HG03066 (cell line): ENCODE measurements around the gene AKAP8.
"Not testable (repeated sequence)": the region's sequence is repeated elsewhere in the genome, so short reads cannot be mapped to it uniquely, and the experiment has no call there.

Experiments used
- ATAC-seq: cut with Tn5 transposase; IDR thresholded peaks from one replicate; pipeline ENCODE4 v1.9.1; 2021; ENCODE audit warnings: low read depth; ENCODE audit not compliant: unreplicated experiment

The AKAP8 gene

DNA sequence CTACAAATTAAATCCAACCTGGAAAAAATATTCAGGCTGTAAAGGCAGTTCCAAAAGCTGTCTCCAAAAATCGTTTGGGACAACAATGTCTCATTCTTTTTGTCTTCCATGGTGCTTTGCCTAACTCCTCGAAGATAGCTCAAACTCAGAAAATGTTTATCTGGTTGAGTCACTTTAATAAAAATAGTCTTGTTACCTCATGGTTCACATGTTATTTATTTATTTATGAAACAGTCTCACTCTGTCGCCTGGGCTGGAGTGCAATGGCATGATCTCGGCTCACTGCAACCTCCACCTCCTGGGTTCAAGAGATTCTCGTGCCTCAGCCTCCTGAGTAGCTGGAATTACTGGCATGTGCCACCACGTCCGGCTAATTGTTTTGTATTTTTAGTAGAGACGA, 42.4 kb downstream of the AKAP8 start:
- no peak for ATAC-seq

DNA sequence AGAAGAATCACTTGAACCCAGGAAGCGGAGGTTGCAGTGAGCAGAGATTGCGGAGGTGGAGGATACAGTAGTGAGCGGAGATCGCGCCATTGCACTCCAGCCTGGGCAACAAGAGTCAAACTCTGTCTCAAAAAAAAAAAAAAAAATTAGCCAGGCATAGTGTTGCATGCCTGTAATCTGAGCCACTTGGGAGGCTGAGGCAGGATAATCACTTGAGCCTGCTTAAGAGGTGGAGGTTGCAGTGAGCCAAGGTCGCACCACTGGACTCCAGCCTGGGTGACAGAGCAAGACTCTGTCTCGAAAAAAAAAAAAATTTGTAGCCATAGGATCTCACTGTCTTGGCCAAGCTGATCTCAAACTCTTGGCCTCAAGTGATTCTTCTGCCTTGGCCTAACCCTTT, 43.6 kb downstream of the AKAP8 start:
- not testable (repeated sequence) for ATAC-seq

DNA sequence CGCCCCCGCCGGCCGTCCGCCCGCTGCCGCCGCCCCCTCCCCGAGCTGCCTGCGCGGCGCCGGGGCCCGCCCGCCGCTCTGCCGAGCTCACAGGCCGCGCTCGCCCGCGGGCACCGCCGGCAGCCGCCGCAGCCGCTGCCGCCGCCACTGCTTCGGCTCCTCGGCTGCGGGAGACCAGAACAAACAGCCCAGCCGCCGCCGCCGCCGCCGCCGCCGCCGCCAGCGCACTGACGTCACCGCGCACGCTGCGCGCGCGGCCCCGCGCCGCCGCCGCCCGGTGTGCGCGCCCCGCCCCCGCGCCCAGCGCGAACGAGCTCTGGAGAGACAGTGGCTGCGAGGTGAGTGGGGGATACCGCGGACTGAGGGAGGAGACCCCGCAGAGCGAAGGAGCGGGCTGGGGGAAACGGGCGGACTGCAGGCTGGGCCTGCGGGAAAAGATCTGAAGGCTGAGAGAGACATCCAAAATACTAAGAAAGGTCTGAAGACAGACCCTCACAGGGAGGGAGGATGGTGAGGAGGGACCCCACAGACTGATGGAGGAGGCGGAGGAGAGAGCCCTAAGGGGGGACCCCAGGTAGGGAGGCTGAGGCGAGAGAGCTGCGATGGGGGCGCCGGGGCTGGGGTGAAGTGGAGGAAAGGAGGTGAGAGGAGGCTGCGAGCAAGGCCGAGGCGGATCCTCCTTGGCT, 47.1 kb downstream of the AKAP8 start, which contains the start of gene BRD4:
TSS of gene BRD4 (minus strand) at position 229 of the 686 bp plus-strand sequence. CDS start 59,440 bp downstream, outside the sequence.
- no peak for ATAC-seq

DNA sequence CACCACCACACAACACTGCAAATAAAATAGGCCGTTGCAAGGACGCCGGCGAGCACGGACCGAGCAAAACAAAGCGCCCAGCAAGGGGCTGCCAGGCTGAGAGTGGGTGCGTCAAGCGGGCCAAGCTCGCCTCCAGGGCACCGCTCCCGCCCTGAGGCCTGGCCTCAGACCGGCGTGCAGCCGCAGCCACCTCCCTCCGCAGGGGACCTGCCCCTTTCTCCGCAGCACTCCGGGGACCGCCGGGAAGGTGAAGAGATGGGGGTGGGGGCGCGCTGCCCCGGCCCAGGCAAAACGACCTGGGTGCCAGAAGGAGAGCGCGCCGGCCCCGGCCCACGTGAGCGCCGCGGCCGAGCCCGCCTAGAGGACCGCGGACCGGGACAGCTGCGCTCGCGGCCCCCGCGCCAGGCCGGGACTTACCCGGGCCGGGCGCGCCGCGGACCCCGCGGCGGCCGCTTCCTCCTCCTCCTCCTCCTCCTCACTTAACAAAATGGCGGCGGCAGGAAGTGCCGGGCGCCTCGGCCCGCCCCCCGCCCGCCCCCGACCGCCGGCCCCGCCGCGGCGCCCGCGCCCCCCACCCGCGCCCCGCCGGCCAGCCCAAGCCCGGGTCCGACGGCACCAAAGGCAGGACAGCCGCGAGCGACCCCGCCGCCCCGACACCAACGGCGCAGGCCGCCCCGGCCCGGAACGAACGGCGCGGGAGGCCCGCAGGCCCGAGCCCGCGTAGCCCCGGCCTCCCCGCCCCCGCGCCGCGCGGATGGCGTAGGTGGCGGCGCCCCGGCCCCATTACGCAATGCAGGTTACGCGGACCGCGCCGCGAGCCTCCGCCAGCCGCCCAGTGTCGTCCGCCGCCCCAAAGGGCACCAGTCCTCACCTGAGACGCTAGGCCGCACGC, 47.9 kb downstream of the AKAP8 start:
- no peak for ATAC-seq

DNA sequence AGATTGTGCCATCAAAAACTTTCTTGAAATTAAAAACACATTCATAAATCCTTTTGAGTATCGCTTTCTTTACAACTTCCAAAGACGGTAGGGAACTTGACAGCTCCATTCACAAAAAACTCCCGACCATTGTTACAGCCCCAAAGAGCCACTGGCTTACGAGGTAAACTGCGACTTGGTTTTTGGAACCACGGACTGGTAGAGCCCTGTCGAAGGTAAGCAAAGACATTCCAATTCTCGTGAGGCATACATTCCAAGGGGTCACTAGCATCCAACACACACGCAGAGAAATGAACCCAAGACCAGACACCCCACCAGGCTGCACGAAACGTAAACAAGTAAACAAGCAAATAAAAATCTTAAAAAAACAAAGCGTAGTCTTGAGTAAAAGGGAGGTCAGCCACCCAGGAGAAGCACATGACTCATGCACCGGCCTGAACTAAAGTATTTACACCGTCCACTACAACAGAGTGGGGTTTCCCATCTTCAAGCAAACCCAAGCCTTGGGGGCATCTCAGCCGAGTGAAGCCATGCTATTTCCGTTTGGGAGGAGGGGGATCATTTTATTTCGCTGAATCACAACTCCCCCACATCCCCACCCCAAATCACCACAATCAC, 48.7 kb downstream of the AKAP8 start:
- ATAC-seq: no peak

DNA sequence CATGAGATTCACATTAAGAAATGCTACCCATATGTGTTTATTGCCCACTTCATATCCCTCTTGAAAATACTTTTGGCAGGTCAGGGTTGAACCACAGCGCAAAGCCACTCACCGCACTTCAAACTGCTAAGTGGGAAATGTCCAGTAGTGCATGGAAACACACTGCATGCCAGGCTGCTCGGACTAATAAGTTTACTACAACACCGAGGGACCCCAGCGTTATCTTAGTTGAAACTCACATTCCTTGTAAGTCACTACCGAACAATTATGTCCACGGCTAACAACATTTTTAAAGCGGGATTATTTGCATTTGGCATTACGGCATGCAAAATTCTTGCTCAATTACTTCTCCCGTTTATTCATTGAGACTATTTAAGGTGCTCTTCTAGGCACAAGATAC, 51.3 kb downstream of the AKAP8 start:
- ATAC-seq: no peak

DNA sequence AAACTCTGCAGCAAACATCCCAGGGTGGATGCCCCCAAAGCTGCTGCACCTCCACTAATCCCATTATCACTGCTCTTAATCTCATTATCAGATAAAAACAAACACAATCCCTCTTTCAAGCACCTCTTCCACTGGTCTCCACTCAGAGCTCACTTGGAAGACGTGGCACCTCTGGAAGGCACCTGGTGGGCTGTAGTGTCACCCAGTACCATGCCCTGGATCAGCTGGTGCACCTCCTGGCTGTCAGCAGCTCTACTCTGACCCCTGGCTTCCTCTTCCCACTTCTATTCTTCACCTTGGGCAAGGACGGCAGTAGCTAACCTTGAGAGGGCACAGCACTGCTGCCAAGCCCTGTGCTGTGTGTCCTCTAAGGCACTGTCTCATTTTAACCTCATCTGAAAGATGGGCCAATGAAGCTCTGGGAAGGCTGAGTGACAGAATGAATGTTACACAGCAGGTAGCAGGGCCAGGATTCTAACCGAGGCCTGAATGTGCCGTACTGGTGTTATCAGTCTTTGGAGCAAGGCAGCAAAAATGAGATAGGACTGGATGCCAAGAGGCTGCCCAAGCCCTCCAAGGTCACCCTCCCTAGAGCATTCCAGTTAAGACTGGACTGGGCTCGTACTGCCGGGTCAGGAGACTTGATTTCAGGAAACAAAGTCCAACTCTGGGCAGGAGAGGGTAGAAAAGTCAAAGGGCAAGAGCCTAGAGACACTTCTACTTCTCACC, 54.6 kb downstream of the AKAP8 start:
- ATAC-seq: no peak

DNA sequence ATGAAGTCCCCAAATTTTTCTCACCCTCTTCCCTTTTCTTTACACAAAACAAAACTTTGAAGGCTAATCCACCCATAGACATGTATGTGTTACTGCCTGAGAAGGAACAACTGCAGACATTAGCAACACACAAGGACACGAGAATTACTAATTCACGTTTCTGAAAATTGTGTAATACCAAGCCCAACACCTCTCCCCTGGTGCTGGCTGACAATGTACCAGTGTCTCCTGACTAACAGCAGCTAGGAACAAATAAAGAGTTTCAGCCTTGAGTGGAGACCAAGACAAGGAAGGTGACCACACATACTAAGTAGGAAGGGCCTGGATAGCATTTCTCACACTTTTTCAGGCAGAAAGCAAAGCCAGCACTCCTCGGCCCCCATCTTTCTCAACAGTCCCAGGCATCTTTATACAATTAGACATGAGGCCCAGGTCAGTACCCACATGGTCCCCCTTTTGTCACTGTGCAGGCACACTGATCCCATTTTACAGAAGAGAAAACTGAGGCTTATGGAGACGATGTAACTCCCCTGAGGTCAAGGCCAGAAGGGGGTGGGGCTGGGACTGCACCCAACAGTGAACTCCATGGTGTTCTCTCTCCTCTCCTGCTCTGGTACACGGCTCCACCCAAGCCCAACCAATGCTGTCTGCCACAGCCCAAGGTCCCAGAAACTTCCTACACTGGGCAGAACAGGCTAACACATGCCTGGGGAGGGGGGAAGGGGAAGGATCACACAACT, 55.9 kb downstream of the AKAP8 start:
- ATAC-seq: no peak

DNA sequence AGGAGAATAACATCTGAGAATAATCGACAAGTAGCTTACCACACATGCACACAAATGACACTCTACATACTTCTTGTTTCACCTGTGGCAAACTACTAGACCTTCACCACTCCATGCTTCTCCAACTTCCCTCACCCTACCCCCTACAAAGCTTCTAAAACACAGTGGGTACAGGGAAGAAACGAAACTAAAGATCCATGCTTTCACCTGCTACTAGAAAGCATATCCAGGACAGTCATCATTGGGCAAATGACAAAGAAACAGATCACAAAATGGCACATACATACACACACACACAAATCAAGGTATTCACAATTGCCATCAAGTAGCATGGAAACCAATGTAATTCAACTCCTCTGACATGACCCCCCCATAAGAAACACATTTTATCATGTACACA, 57.8 kb downstream of the AKAP8 start:
- ATAC-seq: no peak

DNA sequence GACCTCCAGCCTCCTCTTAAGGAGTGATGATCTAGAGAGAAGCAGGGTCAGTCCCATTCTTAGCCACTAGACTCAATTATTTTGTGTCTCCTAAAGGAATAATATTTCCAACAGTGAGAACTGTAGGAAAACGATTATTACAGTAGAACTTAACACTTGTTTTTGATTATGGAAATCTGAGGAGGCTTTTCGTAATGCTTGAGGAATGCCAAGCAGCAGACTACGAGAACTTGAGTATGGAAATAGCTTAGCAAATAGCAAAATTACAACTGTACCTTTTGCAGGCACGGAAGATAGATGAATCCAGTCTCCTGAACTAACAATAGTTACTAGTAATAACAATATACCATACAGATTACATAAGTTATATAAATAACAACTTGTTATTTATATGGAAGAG, 59.5 kb downstream of the AKAP8 start:
- no peak for ATAC-seq

DNA sequence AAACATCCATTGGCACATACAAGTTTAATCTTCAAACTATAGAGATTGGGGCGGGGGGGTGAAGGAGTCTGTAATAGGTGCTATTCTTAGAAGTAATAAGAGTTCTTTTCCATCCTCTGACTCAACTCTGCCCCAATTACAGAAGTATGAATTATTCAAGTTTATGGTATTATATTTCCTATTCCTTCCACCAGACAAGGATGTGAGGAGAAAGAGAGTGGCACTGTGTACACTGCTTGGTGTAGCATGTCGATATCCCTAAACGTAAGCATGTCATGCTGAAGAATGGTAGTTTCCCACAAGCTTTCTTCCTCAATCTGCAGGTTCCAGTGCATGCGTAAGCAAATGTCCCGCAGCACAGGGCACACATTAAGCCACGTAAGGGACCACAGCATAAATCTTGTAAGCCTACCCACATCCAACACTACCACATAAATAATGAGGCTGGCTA, 61.3 kb downstream of the AKAP8 start:
- ATAC-seq: no peak

DNA sequence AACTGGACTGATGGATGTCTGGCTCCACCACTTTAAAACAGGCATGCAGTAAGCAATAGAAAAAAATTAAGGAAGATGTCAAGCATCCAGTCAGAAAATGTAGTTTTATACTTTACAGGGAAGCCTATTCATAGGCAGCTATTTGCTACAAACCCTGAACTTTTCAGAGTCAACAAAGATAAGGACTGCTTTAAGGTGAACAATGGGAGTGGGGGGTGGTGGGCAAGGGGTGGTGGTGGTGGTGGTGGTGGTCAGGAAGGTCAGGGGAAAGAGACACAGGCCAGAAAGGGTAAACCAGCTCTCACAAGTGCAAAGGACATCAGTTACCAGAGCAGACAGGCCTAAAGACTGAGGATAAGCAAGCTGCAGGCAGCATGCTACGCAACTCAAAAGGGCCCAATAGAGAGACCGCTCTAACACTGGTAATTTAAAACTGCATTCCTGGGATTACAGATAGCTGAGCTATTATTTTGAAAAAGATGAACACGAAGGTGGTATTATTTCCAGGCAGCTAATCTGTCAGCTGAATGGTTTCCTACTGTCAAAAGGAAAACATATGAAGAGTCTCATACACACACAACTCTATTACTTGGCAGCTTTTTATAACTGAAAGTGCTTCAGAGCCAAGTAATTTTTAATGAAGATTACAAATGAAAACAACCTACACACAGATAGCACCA, 62.1 kb downstream of the AKAP8 start:
- ATAC-seq: no peak

DNA sequence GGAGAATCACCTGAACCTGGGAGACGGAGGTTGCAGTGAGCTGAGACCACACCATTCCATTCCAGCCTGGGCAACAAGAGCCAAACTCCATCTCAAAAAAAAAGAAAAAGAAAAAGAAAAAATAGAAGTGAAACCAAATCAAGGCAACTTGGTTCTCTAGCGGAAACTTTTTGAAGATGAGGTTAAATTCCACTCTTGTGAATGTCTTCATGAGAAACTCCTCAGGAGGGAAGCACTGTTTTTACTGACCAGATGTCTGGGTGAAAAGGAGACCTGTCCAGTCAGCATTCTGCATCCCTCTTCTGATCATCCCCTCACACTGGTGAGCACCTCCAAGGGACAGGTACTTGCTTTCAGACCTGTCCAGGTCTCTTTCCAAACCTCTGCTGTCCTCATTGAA, 63.1 kb downstream of the AKAP8 start:
- ATAC-seq: no peak

DNA sequence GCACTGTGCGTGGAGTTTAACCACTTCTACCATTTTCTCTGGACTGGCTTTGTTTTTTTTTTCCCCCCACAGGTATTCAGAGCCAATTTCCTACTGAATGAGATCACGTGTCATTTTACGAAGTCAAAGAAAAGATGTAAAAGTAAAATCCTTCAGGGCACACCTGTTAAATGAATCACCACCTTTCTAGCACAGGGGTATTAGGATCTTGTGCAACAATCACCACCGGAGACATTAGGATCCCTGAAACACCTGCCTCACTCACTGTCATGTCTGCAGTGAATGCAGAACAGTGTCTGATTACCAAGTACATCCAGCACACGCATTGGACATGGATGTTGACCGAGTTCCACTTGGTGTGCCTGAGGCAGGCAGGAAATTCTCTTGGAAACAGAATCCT, 64.5 kb downstream of the AKAP8 start:
- ATAC-seq: no peak

DNA sequence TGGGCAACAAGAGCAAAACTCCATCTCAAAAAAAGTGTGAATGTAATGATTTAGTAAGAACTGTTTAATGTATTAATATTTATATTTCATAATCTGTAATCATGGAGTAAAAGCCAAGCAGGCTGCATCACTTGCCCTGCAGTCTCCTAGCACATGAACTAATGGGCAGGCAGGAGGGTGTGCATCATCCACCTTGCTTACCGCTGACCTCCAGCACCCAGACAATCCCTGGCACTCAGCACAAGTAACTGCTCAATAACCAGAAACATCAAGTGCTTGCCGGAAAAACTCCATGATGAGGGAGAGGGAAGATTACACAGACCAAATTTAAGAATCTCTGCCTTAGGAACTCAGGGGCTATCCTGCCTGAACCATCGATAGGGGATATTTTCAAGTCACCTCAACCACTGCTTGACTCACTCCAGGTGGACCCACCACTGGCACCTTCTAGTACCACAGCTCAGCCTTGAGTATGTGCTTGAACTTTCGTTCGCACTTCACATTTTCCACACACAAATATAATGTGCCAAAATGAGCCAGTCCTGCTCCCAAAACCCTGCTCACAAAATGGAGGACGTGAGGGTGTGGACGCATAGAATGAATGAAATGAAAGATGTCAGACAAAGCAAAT, 65.8 kb downstream of the AKAP8 start:
- ATAC-seq: no peak

DNA sequence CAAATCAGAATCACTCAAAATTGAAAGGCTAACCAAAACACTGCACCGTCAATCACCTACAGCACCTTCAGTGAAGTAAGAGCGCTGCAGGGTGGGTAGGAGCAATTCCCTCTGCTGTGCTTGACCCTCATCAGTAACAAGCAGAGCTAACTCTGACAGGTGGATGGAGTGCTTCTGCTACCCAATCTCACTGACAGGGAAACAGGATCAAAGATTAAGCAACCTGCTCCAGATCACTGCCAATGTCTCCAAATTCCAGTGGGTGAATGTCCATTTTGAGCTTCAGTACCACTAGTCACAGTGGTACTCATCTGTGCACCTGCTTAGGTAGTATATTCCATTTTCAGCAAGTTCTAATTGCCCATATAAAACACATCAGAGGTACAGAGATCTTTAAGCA, 72.4 kb downstream of the AKAP8 start:
- no peak for ATAC-seq

DNA sequence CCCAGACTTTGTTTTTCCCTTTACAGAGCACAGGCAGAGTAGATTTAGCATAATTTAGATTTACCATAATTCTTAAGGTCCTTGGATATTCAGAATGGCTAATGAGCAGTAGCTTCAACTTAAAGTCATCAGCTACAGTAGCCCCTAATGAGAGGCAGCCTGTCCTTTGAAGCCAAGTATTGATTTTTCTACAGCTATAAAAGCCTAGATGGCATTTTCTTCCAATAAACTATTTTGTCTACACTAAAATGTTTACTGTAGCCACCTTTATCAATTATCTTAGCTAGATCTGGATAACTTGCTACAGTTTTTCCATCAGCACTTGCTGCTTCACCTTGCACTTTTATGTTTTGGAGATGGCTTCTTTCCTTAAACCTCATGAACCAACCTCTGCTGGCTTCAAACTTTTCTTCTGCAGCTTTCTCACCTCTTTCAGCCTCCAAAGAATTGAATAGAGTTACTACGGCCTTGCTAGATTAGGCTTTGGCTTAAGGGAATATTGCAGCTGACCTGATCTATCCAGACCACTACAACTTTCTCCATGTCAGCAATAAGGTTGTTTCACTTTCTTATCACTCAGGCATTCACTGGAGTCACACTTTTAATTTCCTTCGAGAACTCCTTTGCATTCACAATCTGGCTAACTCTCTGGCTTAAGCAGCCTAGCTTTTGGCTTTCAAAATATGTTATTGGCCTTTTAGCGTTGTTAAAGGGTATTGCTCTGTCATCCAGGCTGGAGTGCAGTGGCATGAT, 73.8 kb downstream of the AKAP8 start:
- no peak for ATAC-seq

DNA sequence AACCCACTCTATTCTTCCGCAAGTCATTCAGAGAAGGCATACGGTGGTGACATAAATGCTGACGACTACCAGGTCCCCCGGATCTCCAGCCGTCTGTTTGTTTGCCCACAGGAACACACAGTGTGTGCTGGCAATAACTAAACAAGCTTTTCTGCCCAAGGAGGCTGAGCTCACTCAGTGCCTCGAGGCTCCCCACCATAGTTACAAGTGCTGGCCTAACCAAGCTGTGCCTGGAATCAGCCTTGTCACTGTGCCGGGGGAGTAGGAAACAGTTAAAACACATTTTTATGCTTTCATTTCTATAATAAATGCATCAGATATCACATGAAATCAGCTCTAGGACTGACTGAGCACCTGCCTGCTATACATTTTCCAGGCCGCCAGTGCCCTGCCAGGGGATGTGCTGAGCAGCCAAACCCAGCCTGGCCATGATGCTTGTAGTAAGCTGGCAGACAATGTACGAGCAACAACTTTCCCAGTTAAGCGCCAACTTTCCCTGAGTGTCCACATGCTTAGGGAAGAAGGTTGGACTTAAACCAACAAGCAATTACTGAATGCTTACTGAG, 75.4 kb downstream of the AKAP8 start:
- no peak for ATAC-seq
